Tibial nerve (tissue), 4 donors: ENCODE data around the gene STX7.

Source experiments
- EP300 ChIP-seq, 2 donors: sonication (generic); formaldehyde crosslinking; IDR thresholded peaks; one replicate each; pipeline ENCODE4 v1.6.1; 2017; ENCODE audit warnings: antibody characterized with exemption in 2 of 2, mild to moderate bottlenecking in 1 of 2
- POLR2A ChIP-seq, 2 donors: fragments of 450-650 bp; IDR thresholded peaks; one replicate each; pipeline ENCODE4 v1.6.1; 2017; ENCODE audit warnings: antibody characterized with exemption in 2 of 2, mild to moderate bottlenecking in 2 of 2, moderate library complexity in 2 of 2
- TF ChIP-seq, protein P1 (sequence below), 5 experiments: fragments of 200-600 bp in 3 of 5; fragments of 450-650 bp in 2 of 5; sonication (generic) in 3 of 5; IDR thresholded peaks; one replicate each; pipeline ENCODE4 v1.5.1; 2016 to 2019; ENCODE audit warnings: antibody characterized with exemption in 5 of 5, mild to moderate bottlenecking in 3 of 5, moderate library complexity in 2 of 5

DNA sequence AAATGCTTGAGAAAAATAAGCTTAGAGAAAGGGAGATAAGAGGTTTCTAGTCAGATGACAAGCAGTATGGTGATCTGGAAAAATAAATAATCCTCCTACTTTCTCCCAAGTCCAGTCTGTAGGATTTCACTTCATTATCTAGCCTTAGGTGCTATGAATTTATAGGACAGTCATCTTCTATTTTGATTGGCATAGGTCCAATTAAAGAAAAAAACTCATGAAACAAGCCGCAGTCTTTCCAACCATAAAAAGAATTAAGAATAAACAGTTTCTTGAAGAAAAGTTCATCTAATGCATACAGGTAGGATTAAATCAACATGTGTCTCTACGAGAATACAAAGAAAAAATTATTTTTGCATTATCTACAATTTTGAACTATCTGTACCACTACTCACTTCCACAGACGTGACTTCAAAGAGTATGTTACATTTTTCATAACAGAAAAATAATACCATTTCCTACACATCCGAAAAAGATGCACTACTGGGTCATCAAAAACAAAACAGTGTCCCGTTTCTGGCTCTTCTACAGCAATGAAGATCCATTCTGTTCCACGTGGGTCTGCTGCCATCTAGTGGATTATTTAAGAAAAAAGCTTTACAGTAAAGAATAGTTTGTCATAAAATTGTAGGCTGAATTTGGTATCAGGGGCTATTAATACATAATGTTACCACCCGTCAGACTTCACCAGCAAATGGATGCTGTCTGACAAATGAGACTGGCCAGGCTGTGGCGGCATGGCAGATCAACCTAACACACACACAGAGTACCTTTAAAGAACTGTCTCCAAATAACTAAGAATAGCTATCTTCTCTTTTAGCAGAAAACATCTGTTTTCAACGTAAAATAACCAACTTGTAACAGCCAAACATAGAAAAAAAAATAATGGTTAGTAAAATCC, 28.9 kb downstream of the STX7 start:
- TF ChIP-seq, protein P1, sequence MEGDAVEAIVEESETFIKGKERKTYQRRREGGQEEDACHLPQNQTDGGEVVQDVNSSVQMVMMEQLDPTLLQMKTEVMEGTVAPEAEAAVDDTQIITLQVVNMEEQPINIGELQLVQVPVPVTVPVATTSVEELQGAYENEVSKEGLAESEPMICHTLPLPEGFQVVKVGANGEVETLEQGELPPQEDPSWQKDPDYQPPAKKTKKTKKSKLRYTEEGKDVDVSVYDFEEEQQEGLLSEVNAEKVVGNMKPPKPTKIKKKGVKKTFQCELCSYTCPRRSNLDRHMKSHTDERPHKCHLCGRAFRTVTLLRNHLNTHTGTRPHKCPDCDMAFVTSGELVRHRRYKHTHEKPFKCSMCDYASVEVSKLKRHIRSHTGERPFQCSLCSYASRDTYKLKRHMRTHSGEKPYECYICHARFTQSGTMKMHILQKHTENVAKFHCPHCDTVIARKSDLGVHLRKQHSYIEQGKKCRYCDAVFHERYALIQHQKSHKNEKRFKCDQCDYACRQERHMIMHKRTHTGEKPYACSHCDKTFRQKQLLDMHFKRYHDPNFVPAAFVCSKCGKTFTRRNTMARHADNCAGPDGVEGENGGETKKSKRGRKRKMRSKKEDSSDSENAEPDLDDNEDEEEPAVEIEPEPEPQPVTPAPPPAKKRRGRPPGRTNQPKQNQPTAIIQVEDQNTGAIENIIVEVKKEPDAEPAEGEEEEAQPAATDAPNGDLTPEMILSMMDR (IDR thresholded peaks at IDR 0.05) = peak; percentile 54 to 86 (median 72)
- no peak for TF ChIP-seq POLR2A (IDR thresholded peaks at IDR 0.05)
- no peak for TF ChIP-seq EP300 (IDR thresholded peaks at IDR 0.05)
